Measurements from ENCODE around the gene ADGRE2.

DNA sequence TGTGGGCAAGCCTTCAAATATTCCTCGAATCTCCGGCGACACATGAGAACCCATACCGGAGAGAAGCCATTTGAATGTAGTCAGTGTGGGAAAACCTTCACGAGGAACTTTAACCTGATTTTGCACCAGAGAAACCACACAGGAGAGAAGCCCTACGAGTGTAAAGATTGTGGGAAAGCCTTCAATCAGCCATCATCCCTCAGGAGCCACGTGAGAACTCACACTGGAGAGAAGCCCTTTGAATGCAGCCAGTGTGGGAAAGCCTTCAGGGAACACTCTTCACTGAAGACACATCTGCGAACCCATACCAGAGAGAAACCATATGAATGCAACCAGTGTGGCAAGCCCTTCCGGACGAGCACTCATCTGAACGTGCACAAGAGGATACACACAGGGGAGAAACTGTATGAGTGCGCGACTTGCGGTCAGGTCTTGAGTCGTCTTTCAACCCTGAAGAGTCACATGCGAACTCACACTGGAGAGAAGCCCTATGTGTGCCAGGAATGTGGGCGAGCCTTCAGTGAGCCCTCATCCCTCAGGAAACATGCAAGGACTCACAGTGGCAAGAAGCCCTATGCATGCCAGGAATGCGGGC, 59.7 kb downstream of the ADGRE2 start:
- TF ChIP-seq POLR2A (IDR thresholded peaks at IDR 0.05) = no peak
- TF ChIP-seq, protein P1, sequence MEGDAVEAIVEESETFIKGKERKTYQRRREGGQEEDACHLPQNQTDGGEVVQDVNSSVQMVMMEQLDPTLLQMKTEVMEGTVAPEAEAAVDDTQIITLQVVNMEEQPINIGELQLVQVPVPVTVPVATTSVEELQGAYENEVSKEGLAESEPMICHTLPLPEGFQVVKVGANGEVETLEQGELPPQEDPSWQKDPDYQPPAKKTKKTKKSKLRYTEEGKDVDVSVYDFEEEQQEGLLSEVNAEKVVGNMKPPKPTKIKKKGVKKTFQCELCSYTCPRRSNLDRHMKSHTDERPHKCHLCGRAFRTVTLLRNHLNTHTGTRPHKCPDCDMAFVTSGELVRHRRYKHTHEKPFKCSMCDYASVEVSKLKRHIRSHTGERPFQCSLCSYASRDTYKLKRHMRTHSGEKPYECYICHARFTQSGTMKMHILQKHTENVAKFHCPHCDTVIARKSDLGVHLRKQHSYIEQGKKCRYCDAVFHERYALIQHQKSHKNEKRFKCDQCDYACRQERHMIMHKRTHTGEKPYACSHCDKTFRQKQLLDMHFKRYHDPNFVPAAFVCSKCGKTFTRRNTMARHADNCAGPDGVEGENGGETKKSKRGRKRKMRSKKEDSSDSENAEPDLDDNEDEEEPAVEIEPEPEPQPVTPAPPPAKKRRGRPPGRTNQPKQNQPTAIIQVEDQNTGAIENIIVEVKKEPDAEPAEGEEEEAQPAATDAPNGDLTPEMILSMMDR (IDR thresholded peaks at IDR 0.05) = no peak

Data from lower leg skin (tissue), 3 donors.